Measurements from ENCODE around the gene IL15RA. TPM values are rescaled to one million over a fixed set of nuclear protein-coding genes. Genes with fewer than 3 reads are reported as not detected.

Gene IL15RA
- total RNA-seq, result under 1 TPM; under 0.01 to 1.00 TPM

GRCh38 chr10:5977471-5978229 is at the start of gene IL15RA:
IL15RA (minus strand) TSS chr10:5977543; CDS start chr10:5977492, 51 bp downstream.

Small RNAs within 50 kb of the gene (small RNA-seq; reads per million reads assigned to genes)
- gene RF00397, result 0 reads per million in 2 donors

Other genes with a start within 250 kb of the IL15RA start
- gene GDI2, start 164.1 kb downstream of the IL15RA start, total RNA-seq, result 100 to 1,000 TPM; 338 to 573 TPM
- gene ANKRD16, start 87.7 kb downstream of the IL15RA start, total RNA-seq, result 10 to 100 TPM in 1 of 2 donors, 1 to 10 TPM in 1; 8.9 to 11.3 TPM
- gene FBH1, start 87.3 kb downstream of the IL15RA start, total RNA-seq, result 10 to 100 TPM; 69.5 to 96.2 TPM
- not detected for gene IL2RA, start 84.8 kb upstream of the IL15RA start, total RNA-seq
- 10 to 100 TPM; 24.1 to 37.0 TPM for gene RBM17, start 111.5 kb upstream of the IL15RA start, total RNA-seq
- 10 to 100 TPM; 23.1 to 31.3 TPM for gene PFKFB3, start 225.4 kb upstream of the IL15RA start, total RNA-seq